A673 (cell line): ENCODE results near the gene TMEM179. TPM values are rescaled to one million over a fixed set of nuclear protein-coding genes. Genes with fewer than 3 reads are reported as not detected.

Experiments
- BruUV-seq: library from RNA; stranded (reverse); fragments of 400-500 nt; replicated peaks from 2 replicates; lab custom pipeline; 2021; lab: Mats Ljungman, UMichigan
- CTCF ChIA-PET: fragments of 300-600 bp; sonication (Branson Sonifier 250); formaldehyde crosslinking; loops from one replicate; lab custom pipeline; 2022; ENCODE audit warnings: antibody characterized with exemption; lab: Charles Lee
- POLR2A ChIA-PET: fragments of 300-600 bp; sonication (Branson Sonifier 250); formaldehyde crosslinking; loops from one replicate; lab custom pipeline; 2022; ENCODE audit warnings: antibody characterized with exemption; ENCODE audit not compliant: low non-redundant PET; lab: Charles Lee
- DNase-seq: peaks from one replicate; pipeline ENCODE4 v3.0.0-alpha.2; 2015; ENCODE audit warnings: low spot score
- H3K27ac ChIP-seq: fragments of 200-600 bp; sonication (generic); 2 replicates; pipeline ENCODE4 v1.5.1; 2016; ENCODE audit warnings: mixed run types, low read depth, mild to moderate bottlenecking, mixed read lengths, antibody characterized with exemption, low read length; ENCODE audit not compliant: poor library complexity, severe bottlenecking
- H3K27me3 ChIP-seq: fragments of 200-600 bp; sonication (generic); replicated peaks from 2 replicates; pipeline ENCODE4 v1.6.1; 2017; ENCODE audit warnings: mixed run types, low read depth, mild to moderate bottlenecking, mixed read lengths, antibody characterized with exemption, low read length; ENCODE audit not compliant: insufficient read depth, poor library complexity
- H3K36me3 ChIP-seq: fragments of 200-600 bp; sonication (generic); 2 replicates; pipeline ENCODE4 v1.6.1; 2016; ENCODE audit warnings: mixed run types, mild to moderate bottlenecking, mixed read lengths, antibody characterized with exemption, low read length; ENCODE audit not compliant: insufficient read depth, poor library complexity, severe bottlenecking
- H3K4me1 ChIP-seq: fragments of 200-600 bp; sonication (generic); 2 replicates; pipeline ENCODE4 v1.6.1; 2017; ENCODE audit warnings: mixed run types, mild to moderate bottlenecking, mixed read lengths, antibody characterized with exemption, low read length; ENCODE audit not compliant: insufficient read depth, poor library complexity, severe bottlenecking
- H3K4me3 ChIP-seq: fragments of 200-600 bp; sonication (generic); 2 replicates; pipeline ENCODE4 v1.5.1; 2016; ENCODE audit warnings: low read depth, mixed run types, mild to moderate bottlenecking, mixed read lengths, low read length; ENCODE audit not compliant: poor library complexity, severe bottlenecking
- H3K9me3 ChIP-seq: fragments of 200-600 bp; sonication (generic); 2 replicates; pipeline ENCODE4 v1.6.1; 2016; ENCODE audit warnings: mixed run types, low read depth, mild to moderate bottlenecking, mixed read lengths, antibody characterized with exemption, low read length; ENCODE audit not compliant: poor library complexity, severe bottlenecking
- EZH2 ChIP-seq: fragments of 200-600 bp; sonication (generic); IDR thresholded peaks from 2 replicates; pipeline ENCODE4 v1.6.1; 2017; ENCODE audit warnings: borderline replicate concordance, low read depth, mild to moderate bottlenecking, mixed read lengths, antibody characterized with exemption, low read length; ENCODE audit not compliant: poor library complexity, severe bottlenecking
- intact Hi-C: fragments of 100-400 bp; cut with micrococcal nuclease; formaldehyde crosslinking; loops from one replicate; pipeline ENCODE4 v1.10.0; 2022; ENCODE audit not compliant: unreplicated experiment
- total RNA-seq: library from RNA; stranded (reverse); gene quantifications from 2 replicates; pipeline ENCODE4 v1.2.3, GENCODE V29; 2021
- TF ChIP-seq, protein P1 (sequence below): fragments of 300-800, 200-600 bp; sonication (generic); conservative IDR thresholded peaks from 2 replicates; pipeline ENCODE4 v1.5.1; 2017; ENCODE audit warnings: low read depth, mild to moderate bottlenecking, antibody characterized with exemption, low read length, moderate library complexity, mixed read lengths

TMEM179 gene
- total RNA-seq, 1 experiment from 2014 or later, result 0.58 TPM

DNA sequence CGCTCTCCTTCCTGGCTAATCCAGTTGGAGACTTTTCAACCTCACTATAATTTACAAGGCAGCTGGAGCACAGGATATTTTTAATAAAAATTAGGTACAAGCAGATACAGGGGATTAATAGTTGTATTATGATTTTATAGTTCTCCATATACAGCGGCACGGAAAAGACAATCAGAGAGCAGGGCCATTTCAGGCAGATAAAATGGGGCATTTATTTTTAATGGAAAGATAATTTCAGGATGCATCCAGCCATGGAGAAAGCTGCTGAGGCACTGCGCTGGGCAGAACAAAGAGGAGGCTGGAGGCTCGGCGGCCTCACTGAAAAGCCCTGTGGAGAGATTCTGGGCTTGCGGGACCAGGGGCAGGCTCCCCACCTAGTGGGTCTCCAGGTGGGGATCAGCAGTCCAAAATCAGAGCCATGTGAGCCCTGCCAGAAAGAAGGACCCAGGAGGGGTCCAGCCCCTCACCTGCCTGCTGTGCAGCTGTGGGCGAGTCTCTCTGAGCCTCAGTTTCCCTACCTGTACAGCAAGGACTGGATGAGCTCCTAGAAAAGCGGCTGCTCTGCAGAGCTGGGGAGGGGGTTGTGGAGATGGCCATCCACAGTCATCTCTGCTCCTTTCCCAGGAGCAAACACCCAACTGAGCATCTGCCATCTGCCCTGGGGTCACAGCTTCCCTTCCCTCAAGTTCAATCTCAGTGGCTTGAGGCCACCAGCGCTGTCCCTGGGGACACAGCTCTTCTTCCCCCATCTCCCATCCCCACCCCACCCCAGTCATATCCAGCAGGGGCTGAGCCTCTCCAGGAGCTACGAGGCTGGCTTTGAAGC lies 48.9 kb downstream of the TMEM179 start:
- Histone ChIP-seq H3K36me3 (no peaks in the 10 kb centered on the region), H3K27me3 (no peaks in the 10 kb centered on the region), H3K27ac (no peak overlapping the region), H3K9me3 (no peaks in the 10 kb centered on the region), H3K4me3 (no peak overlapping the region), H3K4me1 (no peaks in the 10 kb centered on the region)
- no peak for TF ChIP-seq EZH2
- TF ChIP-seq, protein P1, sequence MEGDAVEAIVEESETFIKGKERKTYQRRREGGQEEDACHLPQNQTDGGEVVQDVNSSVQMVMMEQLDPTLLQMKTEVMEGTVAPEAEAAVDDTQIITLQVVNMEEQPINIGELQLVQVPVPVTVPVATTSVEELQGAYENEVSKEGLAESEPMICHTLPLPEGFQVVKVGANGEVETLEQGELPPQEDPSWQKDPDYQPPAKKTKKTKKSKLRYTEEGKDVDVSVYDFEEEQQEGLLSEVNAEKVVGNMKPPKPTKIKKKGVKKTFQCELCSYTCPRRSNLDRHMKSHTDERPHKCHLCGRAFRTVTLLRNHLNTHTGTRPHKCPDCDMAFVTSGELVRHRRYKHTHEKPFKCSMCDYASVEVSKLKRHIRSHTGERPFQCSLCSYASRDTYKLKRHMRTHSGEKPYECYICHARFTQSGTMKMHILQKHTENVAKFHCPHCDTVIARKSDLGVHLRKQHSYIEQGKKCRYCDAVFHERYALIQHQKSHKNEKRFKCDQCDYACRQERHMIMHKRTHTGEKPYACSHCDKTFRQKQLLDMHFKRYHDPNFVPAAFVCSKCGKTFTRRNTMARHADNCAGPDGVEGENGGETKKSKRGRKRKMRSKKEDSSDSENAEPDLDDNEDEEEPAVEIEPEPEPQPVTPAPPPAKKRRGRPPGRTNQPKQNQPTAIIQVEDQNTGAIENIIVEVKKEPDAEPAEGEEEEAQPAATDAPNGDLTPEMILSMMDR, result no peak
- POLR2A ChIA-PET, result no interaction called here
- BruUV-seq, result no TSS peak
- no peak for DNase-seq
- intact Hi-C loops, result no loop called here
- CTCF ChIA-PET, result no interaction called here

DNA sequence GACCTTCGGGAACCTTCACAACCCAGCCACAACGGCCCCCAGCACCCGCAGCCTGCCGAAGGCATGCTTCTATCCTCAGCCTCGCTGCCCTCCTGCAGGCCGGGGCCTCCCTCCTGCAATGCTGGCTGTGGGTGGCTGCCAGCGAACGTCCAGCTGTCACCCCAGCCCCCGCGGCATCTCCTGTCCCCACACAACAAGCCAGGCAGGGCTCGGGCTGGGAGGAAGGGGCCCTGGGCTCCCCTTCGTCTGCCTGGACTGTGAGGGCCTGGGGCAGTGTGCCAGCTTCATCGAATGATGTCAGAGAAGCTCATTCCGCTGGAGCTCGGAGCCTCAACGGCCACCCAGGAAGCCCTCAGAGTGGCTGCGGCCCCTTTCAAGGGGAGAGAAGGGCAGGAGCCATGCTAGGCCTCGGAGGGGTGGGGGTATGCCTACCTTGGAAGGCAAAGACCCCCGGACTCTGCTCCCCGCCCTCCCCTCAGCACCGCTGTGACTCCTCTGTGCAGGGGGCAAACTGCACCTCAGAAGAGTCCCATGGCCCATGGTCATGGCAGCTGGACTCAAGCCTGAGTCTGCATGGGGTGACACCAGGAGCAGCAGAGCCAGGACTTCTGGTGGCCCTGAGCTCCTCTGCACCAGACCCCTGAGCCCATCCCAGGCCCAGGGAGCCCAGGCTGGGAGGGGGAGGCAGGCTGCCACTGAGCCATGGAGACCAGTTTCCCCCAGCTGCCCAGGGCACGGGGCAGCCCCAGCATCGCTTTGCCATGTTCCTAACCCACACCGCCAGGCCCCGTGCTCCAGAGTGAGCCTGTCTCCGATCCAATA lies 49.8 kb downstream of the TMEM179 start:
- H3K36me3 ChIP-seq, result no peaks in the 10 kb centered on the region
- H3K27me3 ChIP-seq, result no peaks in the 10 kb centered on the region
- DNase-seq, result no peak
- H3K9me3 ChIP-seq, result no peaks in the 10 kb centered on the region
- H3K27ac ChIP-seq, result no peak overlapping the region
- ChIA-PET CTCF (no interaction called here), POLR2A (no interaction called here)
- intact Hi-C loops, result no loop called here
- H3K4me3 ChIP-seq, result no peak overlapping the region
- TF ChIP-seq, protein P1, result no peak
- TF ChIP-seq EZH2, result no peak
- BruUV-seq, result no TSS peak
- no peaks in the 10 kb centered on the region for H3K4me1 ChIP-seq

DNA sequence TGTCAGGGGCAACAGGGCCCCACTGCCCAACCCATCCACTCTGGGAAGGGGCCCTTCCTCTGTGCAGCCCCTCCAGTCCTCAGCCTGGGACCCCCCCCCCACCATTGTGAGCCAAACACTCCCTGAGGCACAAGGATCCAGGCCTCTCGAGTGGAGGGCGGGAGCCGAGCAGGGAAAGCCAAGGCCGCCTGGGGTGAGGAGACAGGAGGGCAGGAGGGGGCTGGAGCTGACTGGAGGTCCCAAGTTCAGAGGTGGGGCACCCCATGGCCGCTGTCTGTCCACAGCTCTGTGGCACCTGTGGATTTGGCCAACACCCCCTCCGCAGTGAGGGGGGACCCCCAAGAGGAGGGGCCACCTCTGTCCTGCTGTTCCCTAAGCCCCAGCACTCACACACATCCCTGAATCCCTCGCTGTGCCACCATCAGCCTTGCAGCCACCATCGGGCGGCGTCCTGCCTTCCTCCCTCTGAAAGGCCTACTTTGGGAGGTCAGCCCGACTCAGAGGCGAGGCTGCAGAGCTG lies 50.4 kb downstream of the TMEM179 start:
- no peaks in the 10 kb centered on the region for H3K9me3 ChIP-seq
- H3K4me1 ChIP-seq, result no peaks in the 10 kb centered on the region
- no peak for DNase-seq
- H3K4me3 ChIP-seq, result no peak overlapping the region
- H3K27me3 ChIP-seq, result no peaks in the 10 kb centered on the region
- intact Hi-C loops, result no loop called here
- H3K36me3 ChIP-seq, result no peaks in the 10 kb centered on the region
- BruUV-seq, result no TSS peak
- ChIA-PET CTCF (no interaction called here), POLR2A (no interaction called here)
- H3K27ac ChIP-seq, result no peak overlapping the region
- TF ChIP-seq, protein P1, result no peak
- no peak for TF ChIP-seq EZH2
